BLaER1 treated with 17β-estradiol and CSF1 and Interleukin-3, amounts not matched to agents 10 nM and 100 nM (cell line): Measurements from ENCODE around the gene TMPRSS4.

Source experiments
- H3K27ac ChIP-seq, 11 experiments: shearing (Covaris generic); formaldehyde crosslinking; 2 replicates each; pipeline ENCODE4 v1.8.1; 2022
- H3K27me3 ChIP-seq, 11 experiments: shearing (Covaris generic); formaldehyde crosslinking; 2 replicates each; pipeline ENCODE4 v1.8.1; 2022
- H3K36me3 ChIP-seq, 11 experiments: shearing (Covaris generic); formaldehyde crosslinking; 2 replicates each; pipeline ENCODE4 v1.8.1; 2022
- H3K4me1 ChIP-seq, 10 experiments: shearing (Covaris generic); formaldehyde crosslinking; 2 replicates each; pipeline ENCODE4 v1.8.1; 2022
- H3K4me2 ChIP-seq, 11 experiments: shearing (Covaris generic); formaldehyde crosslinking; 2 replicates each; pipeline ENCODE4 v1.8.1; 2022
- H3K4me3 ChIP-seq, 10 experiments: shearing (Covaris generic); formaldehyde crosslinking; 2 replicates each; pipeline ENCODE4 v1.8.1; 2022
- H3K9ac ChIP-seq, 11 experiments: shearing (Covaris generic); formaldehyde crosslinking; 2 replicates each; pipeline ENCODE4 v1.8.1; 2022
- H3K9me3 ChIP-seq, 11 experiments: shearing (Covaris generic); formaldehyde crosslinking; replicated peaks in 1 of 11; 2 replicates each; pipeline ENCODE4 v1.8.1; 2022
- H4K20me1 ChIP-seq, 11 experiments: shearing (Covaris generic); formaldehyde crosslinking; 2 replicates each; pipeline ENCODE4 v1.8.1; 2022
- Cebpa-rat ChIP-seq, 11 experiments: shearing (Covaris generic); IDR thresholded peaks; 2 replicates each; pipeline ENCODE4 v1.8.1; 2022

The TMPRSS4 gene

DNA sequence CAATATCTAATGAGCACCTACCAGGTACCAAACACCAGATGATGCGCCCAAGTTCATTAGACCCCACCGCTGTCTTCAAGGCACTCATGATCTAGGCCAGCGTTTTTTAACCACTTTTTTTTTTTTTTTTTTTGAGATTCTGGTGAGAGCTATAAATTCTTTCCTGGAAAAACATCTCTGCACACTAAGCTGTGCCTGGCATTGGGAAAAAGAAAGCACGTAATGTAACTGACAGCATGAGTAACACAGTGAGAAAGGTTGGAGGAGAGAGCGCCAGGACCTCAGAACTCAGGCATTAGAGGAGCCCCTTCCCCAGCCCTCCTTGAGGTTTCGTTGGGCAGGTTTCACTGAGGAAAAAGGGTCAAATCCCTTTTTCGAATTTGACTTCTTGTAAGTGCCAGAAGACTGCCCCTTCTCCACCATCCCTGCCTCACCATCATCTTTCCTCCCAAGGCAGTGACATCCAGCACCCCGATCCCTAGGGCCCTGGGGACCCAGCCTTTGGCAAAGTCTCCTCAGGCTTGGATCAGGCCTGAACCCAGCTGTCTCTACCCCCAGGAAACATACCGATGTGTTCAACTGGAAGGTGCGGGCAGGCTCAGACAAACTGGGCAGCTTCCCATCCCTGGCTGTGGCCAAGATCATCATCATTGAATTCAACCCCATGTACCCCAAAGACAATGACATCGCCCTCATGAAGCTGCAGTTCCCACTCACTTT lies 36.0 kb downstream of the TMPRSS4 start:
- peaks cover 10 to 29% (median 14%) of the 10 kb centered on the region in 10 experiments for H3K4me1 ChIP-seq
- no peak overlapping the region for H3K4me2 ChIP-seq
- H3K36me3 ChIP-seq: no peaks in the 10 kb centered on the region
- no peaks in the 10 kb centered on the region for H3K9me3 ChIP-seq
- no peaks in the 10 kb centered on the region for H4K20me1 ChIP-seq
- no peak overlapping the region for H3K9ac ChIP-seq
- no peak for TF ChIP-seq Cebpa-rat (IDR thresholded peaks at IDR 0.05)
- no peak overlapping the region for H3K27ac ChIP-seq
- H3K4me3 ChIP-seq: no peak overlapping the region
- H3K27me3 ChIP-seq: no peaks in the 10 kb centered on the region

DNA sequence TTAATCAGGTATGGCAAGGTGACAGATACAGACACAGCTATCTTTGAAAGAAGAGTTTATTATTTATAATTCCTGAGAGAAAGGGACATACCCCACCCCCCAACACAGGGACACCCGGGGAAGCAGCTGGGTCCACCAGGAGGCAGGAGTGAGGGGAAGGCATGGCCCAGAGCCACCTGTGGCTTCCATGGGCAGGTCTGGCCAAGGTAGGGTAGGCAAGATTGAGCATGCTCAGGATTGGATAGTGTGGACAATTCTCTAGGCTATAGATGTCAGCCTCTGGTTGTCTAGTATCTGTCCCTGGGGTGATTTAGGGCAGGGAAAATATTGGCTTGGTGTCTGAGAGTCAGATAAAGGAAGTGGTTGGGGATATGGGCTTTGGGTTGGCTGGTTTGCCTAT lies 37.4 kb downstream of the TMPRSS4 start:
- H3K27me3 ChIP-seq: no peaks in the 10 kb centered on the region
- H4K20me1 ChIP-seq: no peaks in the 10 kb centered on the region
- H3K36me3 ChIP-seq: no peaks in the 10 kb centered on the region
- no peak for TF ChIP-seq Cebpa-rat (IDR thresholded peaks at IDR 0.05)
- peaks cover 21 to 36% (median 24%) of the 10 kb centered on the region in 10 experiments for H3K4me1 ChIP-seq
- H3K4me3 ChIP-seq: no peak overlapping the region
- no peak overlapping the region for H3K27ac ChIP-seq
- no peak overlapping the region for H3K9ac ChIP-seq
- peak overlapping the region in 7 of 11 experiments; percentile 9 to 58 (median 24); a peak in 9 of 22 replicates for H3K4me2 ChIP-seq
- H3K9me3 ChIP-seq: no peaks in the 10 kb centered on the region

DNA sequence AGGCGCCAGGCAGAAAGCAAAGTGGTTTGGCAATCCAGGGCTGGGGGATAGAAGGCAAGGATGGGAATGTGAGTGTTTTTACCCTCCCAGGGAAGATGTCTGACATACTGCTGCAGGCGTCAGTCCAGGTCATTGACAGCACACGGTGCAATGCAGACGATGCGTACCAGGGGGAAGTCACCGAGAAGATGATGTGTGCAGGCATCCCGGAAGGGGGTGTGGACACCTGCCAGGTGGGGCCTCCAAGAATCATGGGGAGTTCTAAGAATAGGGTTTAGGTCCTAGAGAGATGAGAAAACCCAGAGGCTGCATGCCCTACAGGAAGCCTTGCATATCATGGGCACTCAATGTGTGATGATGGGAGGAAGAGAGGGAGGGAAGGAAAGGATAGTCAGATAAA lies 38.2 kb downstream of the TMPRSS4 start:
- no peak for TF ChIP-seq Cebpa-rat (IDR thresholded peaks at IDR 0.05)
- Histone ChIP-seq H3K4me3 (no peak overlapping the region), H3K4me2 (peak overlapping the region in 5 of 11 experiments; percentile 8 to 58 (median 10); a peak in 4 of 22 replicates), H3K4me1 (peaks cover 21 to 36% (median 24%) of the 10 kb centered on the region in 10 experiments), H4K20me1 (no peaks in the 10 kb centered on the region), H3K36me3 (no peaks in the 10 kb centered on the region), H3K27ac (no peak overlapping the region), H3K9me3 (no peaks in the 10 kb centered on the region), H3K9ac (no peak overlapping the region), H3K27me3 (no peaks in the 10 kb centered on the region)

DNA sequence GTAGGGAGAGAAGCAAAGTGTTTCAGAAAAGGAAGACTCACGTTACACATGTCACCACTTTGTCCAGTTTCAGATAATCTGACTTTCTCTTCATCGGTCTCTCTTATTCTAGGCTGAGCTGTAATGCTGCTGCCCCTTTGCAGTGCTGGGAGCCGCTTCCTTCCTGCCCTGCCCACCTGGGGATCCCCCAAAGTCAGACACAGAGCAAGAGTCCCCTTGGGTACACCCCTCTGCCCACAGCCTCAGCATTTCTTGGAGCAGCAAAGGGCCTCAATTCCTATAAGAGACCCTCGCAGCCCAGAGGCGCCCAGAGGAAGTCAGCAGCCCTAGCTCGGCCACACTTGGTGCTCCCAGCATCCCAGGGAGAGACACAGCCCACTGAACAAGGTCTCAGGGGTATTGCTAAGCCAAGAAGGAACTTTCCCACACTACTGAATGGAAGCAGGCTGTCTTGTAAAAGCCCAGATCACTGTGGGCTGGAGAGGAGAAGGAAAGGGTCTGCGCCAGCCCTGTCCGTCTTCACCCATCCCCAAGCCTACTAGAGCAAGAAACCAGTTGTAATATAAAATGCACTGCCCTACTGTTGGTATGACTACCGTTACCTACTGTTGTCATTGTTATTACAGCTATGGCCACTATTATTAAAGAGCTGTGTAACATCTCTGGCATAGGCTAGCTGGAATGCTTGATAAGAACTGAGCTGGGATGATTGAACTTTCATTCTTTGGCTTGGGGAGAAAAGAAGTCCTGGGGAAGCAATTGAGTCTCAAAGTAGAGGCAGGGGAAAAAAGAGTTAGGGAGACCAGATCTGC lies 41.1 kb downstream of the TMPRSS4 start:
- 0 out of 22 replicates have a peak overlapping the region, but pooled peaks of 1 of the 11 experiments have one; percentile 1 for H3K27ac ChIP-seq
- H3K27me3 ChIP-seq: no peaks in the 10 kb centered on the region
- peak overlapping the region in 1 of 10 experiments; percentile 6; a peak in 1 of 20 replicates for H3K4me3 ChIP-seq
- peaks cover 0 to 9% (median 5%) of the 10 kb centered on the region in 11 experiments; a peak in 5 of 22 replicates for H3K9me3 ChIP-seq
- peak overlapping the region; percentile 31 to 92 (median 79); a peak in 21 of 22 replicates for H3K4me2 ChIP-seq
- no peaks in the 10 kb centered on the region for H4K20me1 ChIP-seq
- no peak for TF ChIP-seq Cebpa-rat (IDR thresholded peaks at IDR 0.05)
- H3K36me3 ChIP-seq: no peaks in the 10 kb centered on the region
- peak overlapping the region in 5 of 11 experiments; percentile 10 to 41 (median 30); a peak in 2 of 22 replicates for H3K9ac ChIP-seq
- H3K4me1 ChIP-seq: peaks cover 21 to 33% (median 23%) of the 10 kb centered on the region in 10 experiments

DNA sequence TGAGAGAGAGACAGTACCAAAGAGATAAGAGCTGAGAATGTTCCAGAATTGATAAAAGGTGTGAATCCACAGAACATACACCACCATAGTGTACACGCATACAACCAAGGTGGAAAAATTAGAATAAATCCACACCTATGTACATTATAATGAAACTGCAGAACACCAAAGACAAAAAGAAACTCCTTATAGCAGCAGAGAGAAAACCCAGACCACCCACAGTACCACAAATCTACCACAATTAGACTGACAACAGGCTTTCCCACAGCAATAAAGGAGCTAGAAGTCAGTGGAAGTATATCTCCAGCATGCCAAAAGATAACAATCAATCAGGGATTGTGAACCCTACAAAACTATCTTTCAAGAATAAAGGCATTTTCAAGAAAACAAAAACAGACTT lies 43.9 kb downstream of the TMPRSS4 start:
- Histone ChIP-seq H3K27ac (no peak overlapping the region), H4K20me1 (no peaks in the 10 kb centered on the region), H3K36me3 (no peaks in the 10 kb centered on the region), H3K4me2 (no peak overlapping the region), H3K4me1 (peaks cover 20 to 34% (median 32%) of the 10 kb centered on the region in 10 experiments), H3K9me3 (peaks cover 0 to 9% (median 5%) of the 10 kb centered on the region in 11 experiments; a peak in 5 of 22 replicates), H3K27me3 (no peaks in the 10 kb centered on the region), H3K9ac (no peak overlapping the region), H3K4me3 (no peak overlapping the region)
- TF ChIP-seq Cebpa-rat (IDR thresholded peaks at IDR 0.05): no peak

DNA sequence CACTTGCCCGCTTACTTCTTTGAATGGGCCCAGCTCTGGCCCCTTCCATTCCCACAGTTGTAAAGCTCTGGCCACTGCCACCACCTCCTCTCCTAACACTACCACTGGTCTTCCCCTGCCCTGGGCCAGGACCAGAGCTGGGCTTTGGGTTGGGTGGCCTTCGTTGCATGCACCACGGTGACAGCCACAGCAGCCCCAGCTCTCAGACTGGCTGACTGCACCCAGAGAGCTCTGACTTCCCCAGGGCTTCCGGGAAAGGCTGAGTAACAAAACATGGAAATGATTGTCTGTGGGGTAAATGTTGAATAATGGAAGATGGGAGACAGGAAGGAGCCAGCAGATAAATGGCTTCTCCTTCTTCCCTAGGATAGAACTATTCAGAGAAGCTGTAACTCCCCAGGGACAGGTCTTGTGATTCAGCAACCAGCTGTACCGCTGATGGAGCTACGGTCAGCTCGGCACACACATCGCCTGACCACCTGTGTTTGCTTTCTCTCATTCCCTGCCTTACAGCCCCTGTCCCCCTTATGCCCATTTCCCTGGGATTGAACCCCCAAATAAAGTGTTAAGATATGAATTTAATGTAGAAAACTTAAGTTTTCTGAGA lies 48.2 kb downstream of the TMPRSS4 start:
- TF ChIP-seq Cebpa-rat (IDR thresholded peaks at IDR 0.05): no peak
- Histone ChIP-seq H3K9ac (no peak overlapping the region), H3K27me3 (no peaks in the 10 kb centered on the region), H3K27ac (no peak overlapping the region), H3K36me3 (no peaks in the 10 kb centered on the region), H4K20me1 (no peaks in the 10 kb centered on the region), H3K4me2 (peak overlapping the region; percentile 40 to 78 (median 51)), H3K4me3 (no peak overlapping the region), H3K9me3 (peaks cover 0 to 9% (median 5%) of the 10 kb centered on the region in 11 experiments; a peak in 5 of 22 replicates), H3K4me1 (peaks cover 9 to 29% (median 12%) of the 10 kb centered on the region in 10 experiments)

DNA sequence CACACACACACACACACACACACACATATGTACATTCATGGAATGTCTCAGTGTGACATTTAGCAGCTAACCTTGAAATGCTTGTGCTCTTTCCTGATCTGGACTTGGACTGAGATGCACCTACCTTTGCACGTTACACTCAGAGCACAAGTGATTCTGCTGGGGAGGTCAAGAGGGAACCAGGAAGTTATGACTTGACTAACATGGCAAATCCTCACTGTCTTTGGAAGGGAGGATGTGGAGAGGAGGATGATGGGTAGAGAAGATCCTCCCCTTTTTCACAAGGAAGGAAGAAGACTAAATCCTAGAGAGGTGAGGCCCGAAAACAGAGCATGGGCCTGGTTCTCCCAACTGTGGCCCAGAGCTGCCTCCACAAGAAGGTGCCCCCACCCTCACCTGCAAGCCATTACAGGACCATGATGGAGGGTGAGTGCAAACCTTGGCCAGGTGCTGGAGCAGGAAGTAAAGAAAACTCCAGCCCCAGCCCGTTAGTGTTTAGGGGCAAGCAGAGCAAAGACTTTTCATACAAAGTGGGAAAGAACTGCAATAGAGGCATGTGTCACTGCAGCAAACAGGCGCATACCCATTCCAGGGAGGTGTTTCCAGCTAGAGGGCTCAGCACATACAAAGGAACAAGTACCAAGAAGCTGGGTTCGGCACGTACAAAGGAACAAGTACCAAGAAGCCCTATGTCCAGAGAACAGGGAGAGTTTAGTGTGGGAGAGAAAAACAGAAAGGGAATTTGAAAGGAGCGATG lies 49.4 kb downstream of the TMPRSS4 start:
- TF ChIP-seq Cebpa-rat (IDR thresholded peaks at IDR 0.05): no peak
- peaks cover 0 to 1% (median 0%) of the 10 kb centered on the region in 11 experiments; a peak in 1 of 22 replicates for H3K9me3 ChIP-seq
- H3K4me3 ChIP-seq: no peak overlapping the region
- H3K27me3 ChIP-seq: no peaks in the 10 kb centered on the region
- H3K4me2 ChIP-seq: peak overlapping the region in 1 of 11 experiments; percentile 3; a peak in 1 of 22 replicates
- H3K27ac ChIP-seq: no peak overlapping the region
- no peaks in the 10 kb centered on the region for H4K20me1 ChIP-seq
- peaks cover 9 to 31% (median 12%) of the 10 kb centered on the region in 10 experiments for H3K4me1 ChIP-seq
- no peaks in the 10 kb centered on the region for H3K36me3 ChIP-seq
- H3K9ac ChIP-seq: no peak overlapping the region

DNA sequence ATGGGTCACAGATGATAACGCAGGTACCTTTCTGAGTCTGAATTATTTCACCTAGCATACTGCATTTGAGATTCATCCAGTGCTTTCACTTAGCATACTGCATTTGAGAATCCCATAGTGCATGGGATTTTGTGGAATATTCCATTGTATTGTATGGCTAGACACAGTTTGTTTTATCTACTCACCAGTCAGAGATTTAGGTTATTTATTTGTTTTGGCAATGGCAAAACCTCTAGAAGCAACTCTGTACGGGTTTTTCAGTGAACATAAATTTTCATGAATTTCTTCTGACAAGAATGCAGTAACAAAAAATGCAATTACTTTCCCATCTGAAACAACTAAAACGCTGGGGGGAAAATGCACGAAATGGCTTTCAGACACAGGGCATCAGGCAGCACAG lies 51.4 kb downstream of the TMPRSS4 start:
- Histone ChIP-seq H3K9me3 (no peaks in the 10 kb centered on the region), H3K36me3 (no peaks in the 10 kb centered on the region), H4K20me1 (no peaks in the 10 kb centered on the region)

More for the DNA sequence above, 51.4 kb downstream of the TMPRSS4 start:
- Histone ChIP-seq H3K4me3 (no peak overlapping the region), H3K9ac (no peak overlapping the region), H3K4me1 (peaks cover 9 to 31% (median 12%) of the 10 kb centered on the region in 10 experiments), H3K4me2 (peak overlapping the region in 2 of 11 experiments; percentile 64 to 68; a peak in 4 of 22 replicates), H3K27me3 (no peaks in the 10 kb centered on the region), H3K27ac (no peak overlapping the region)
- TF ChIP-seq Cebpa-rat (IDR thresholded peaks at IDR 0.05): no peak
